Measurements from ENCODE around the gene SANBR. TPM values are rescaled to one million over a fixed set of nuclear protein-coding genes. Genes with fewer than 3 reads are reported as not detected.
A peak's percentile ranks its signal among the peaks of the same experiment; 100 is the strongest.

The SANBR gene
- total and polyA plus RNA-seq, 2 of the 13 experiments (the other 11 are each of a cell fraction or from before 2014, with no cell fraction given): 9.8 to 20.9 TPM

GRCh38 chr2:61059382-61059781 lies 6.3 kb upstream of the SANBR start:
- BruUV-seq (replicated peaks): no TSS peak
- no peak overlapping the region for H3K27ac ChIP-seq (ENCODE audit: extremely low read length, insufficient read depth, low read length)
- no peaks in the 10 kb centered on the region for H3K9me3 ChIP-seq (ENCODE audit: low read length)
- no peak overlapping the region for H3K4me2 ChIP-seq (ENCODE audit: low read depth, low read length)
- H3K9ac ChIP-seq (ENCODE audit: insufficient read depth, low read depth, low read length): no peak overlapping the region
- ChIA-PET POLR2A (interaction anchor here (1.1 kb wide), 1 partner anchor 38 kb away, joined by 4 read pairs; no protein-coding TSS in a partner anchor), CTCF (ENCODE audit: low intra/inter-chr PET ratio, low total read pairs) (no interaction called here)
- peaks cover 12% of the 10 kb centered on the region; the same call in 1 of the 2 replicates for H3K4me1 ChIP-seq (ENCODE audit: insufficient read depth, low read length)
- no peak for FAIRE-seq
- no peaks in the 10 kb centered on the region for H3K27me3 ChIP-seq (ENCODE audit: control insufficient read depth in 1 of 2, insufficient read depth in 2 of 2, low read length in 2 of 2)
- intact Hi-C loops (cut with micrococcal nuclease; ENCODE audit: unreplicated experiment) (no loop called here), in situ Hi-C loops (cut with HindIII; ENCODE audit: extremely low pct_ligation_motif_present, low pct_unique_long_range_greater_than_20kb) (no loop called here)
- peaks cover 2 to 7% of the 10 kb centered on the region in 2 experiments; a peak in 3 of 5 replicates for H3K36me3 ChIP-seq (replicated peaks in 1 of 2; ENCODE audit: control insufficient read depth in 1 of 2, insufficient read depth in 2 of 2, low read length in 2 of 2)
- no peaks in the 10 kb centered on the region for H4K20me1 ChIP-seq (ENCODE audit: insufficient read depth, low read length)
- DNase-seq (ENCODE audit: low spot score): no peak
- no peak for TF ChIP-seq ZNF574 (CRISPR knock-in tag; IDR thresholded peaks at IDR 0.05)
- TF ChIP-seq SYNCRIP (IDR thresholded peaks at IDR 0.05; ENCODE audit: insufficient read depth, low read depth, low read length): no peak
- TF ChIP-seq ZNF629 (CRISPR knock-in tag; conservative IDR thresholded peaks at IDR 0.05): peak; percentile 78
- no peak for TF ChIP-seq FOXO1 (CRISPR knock-in tag; IDR thresholded peaks at IDR 0.05)
- no peak for TF ChIP-seq ZFP91 (CRISPR knock-in tag; IDR thresholded peaks at IDR 0.05; ENCODE audit: borderline replicate concordance)
- no peak for TF ChIP-seq ZSCAN9 (CRISPR knock-in tag; IDR thresholded peaks at IDR 0.05; ENCODE audit: borderline replicate concordance)
- TF ChIP-seq NFRKB (IDR thresholded peaks at IDR 0.05): no peak
- no peak for ATAC-seq
- H2AFZ ChIP-seq (ENCODE audit: low read length): no peak overlapping the region
- no peak overlapping the region for H3K4me3 ChIP-seq (replicated peaks in 1 of 3; ENCODE audit: insufficient read depth in 1 of 3, low read depth in 2 of 3, low read length in 3 of 3)
- no peaks in the 10 kb centered on the region for H3K79me2 ChIP-seq (ENCODE audit: insufficient read depth, low read length)
